MM.1S (cell line): ENCODE results near the gene CNGA1.

Experiments
- CTCF ChIP-seq: fragments of 300-600 bp; sonication (generic); IDR thresholded peaks from 2 replicates; pipeline ENCODE4 v1.5.1; 2016; ENCODE audit warnings: antibody characterized with exemption, low read length, mixed read lengths
- EZH2 ChIP-seq: fragments of 300-600 bp; sonication (generic); optimal IDR thresholded peaks from 2 replicates; pipeline ENCODE3; 2017; ENCODE audit warnings: low read depth, mild to moderate bottlenecking, antibody characterized with exemption, low read length, mixed read lengths

GRCh38 chr4:47914926-47915237 lies 101.6 kb downstream of the CNGA1 start:
- TF ChIP-seq CTCF (no peak), EZH2 (no peak)
